ENCODE data around the gene RANBP17.

DNA sequence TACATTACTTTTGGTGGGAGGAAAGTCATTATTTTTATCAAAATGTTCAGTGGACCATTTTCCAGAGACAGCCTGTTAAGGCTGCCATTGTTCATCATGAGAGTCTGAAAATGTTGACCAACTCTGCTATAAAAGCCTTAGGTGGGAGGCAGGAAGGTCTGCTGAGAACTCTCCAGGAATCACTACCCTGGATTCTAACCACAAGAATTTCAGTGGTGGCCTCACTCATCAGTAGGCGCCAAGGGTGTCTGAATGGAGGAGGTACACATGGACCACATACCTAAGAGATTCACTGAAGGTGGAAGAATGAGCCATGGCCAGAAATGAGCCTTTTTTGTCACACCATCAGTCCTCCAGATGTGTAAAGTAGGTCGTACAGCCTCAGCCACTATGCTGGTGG lies 426.2 kb downstream of the RANBP17 start:
- TF ChIP-seq, protein P1, sequence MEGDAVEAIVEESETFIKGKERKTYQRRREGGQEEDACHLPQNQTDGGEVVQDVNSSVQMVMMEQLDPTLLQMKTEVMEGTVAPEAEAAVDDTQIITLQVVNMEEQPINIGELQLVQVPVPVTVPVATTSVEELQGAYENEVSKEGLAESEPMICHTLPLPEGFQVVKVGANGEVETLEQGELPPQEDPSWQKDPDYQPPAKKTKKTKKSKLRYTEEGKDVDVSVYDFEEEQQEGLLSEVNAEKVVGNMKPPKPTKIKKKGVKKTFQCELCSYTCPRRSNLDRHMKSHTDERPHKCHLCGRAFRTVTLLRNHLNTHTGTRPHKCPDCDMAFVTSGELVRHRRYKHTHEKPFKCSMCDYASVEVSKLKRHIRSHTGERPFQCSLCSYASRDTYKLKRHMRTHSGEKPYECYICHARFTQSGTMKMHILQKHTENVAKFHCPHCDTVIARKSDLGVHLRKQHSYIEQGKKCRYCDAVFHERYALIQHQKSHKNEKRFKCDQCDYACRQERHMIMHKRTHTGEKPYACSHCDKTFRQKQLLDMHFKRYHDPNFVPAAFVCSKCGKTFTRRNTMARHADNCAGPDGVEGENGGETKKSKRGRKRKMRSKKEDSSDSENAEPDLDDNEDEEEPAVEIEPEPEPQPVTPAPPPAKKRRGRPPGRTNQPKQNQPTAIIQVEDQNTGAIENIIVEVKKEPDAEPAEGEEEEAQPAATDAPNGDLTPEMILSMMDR (conservative IDR thresholded peaks at IDR 0.05; ENCODE audit: low read depth, low read length): no peak
- no peak for TF ChIP-seq EZH2 (IDR thresholded peaks at IDR 0.05; ENCODE audit: borderline replicate concordance, low read depth, low read length, poor library complexity, severe bottlenecking)

All from A673 (cell line).